Panc1 (cell line): Measurements from ENCODE around the gene DLG2.
A peak's percentile ranks its signal among the peaks of the same experiment; 100 is the strongest.

Source experiments
- POLR2AphosphoS5 ChIP-seq: IDR thresholded peaks from 2 replicates; pipeline ENCODE4 v1.6.1; 2012; ENCODE audit warnings: mild to moderate bottlenecking, low read depth, low read length, moderate library complexity
- SIN3A ChIP-seq: IDR thresholded peaks from 2 replicates; pipeline ENCODE4 v1.6.1; 2012; ENCODE audit warnings: low read depth, mild to moderate bottlenecking, low read length, moderate library complexity, borderline replicate concordance; ENCODE audit not compliant: insufficient read depth
- TCF7L2 ChIP-seq: IDR thresholded peaks from 2 replicates; pipeline ENCODE4 v1.6.1; 2011; ENCODE audit warnings: mild to moderate bottlenecking, low read depth, low read length, inconsistent platforms
- TF ChIP-seq, protein P1 (sequence below): fragments of 450-650 bp; IDR thresholded peaks from 2 replicates; pipeline ENCODE4 v1.5.1; 2017; ENCODE audit warnings: mild to moderate bottlenecking
- TF ChIP-seq, protein P2 (sequence below), 2 experiments: IDR thresholded peaks; 2 replicates each; pipeline ENCODE4 v1.6.1; 2011 to 2012; ENCODE audit warnings: low read depth in 2 of 2, control low read depth in 1 of 2, low read length in 1 of 2, mild to moderate bottlenecking in 1 of 2, moderate library complexity in 1 of 2; ENCODE audit not compliant: insufficient read depth in 1 of 2

DNA sequence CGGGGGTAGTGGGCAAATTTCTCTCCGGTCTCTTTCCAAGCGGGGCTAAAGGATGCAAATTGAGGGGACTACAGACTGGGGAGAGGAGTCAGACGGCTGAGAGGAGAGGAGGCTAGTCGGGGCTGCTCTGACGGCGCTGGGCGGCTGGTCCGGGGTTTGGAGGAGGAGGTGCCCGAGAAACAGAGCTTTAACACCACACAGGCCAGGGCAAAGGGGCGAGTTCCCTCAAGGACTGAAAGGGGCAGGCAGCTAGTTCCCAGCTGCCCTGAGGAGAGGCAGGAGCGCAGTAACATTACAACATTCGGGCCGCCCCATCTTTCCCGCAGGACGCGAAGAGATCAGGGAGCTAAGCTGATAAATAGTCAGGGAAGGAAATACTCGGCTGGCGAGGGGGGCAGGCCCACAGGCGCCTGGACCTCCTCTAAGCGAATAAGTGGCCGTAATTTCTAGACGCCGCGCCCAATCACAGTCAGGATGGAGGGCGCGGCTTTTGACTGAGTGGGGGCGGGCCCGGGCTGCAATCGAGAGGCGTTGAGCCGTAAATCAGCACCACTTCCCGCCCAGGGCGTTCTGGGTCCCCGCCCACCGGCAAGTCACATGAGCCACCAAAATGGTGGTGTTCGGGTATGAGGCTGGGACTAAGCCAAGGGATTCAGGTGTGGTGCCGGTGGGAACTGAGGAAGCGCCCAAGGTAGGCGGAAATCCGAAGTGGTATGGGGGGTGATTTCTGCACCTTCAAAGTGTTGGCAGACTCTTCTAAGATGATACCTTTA is 1.0 kb upstream of the DLG2 start, which contains the start of gene TMEM126B:
- TF ChIP-seq, protein P1, sequence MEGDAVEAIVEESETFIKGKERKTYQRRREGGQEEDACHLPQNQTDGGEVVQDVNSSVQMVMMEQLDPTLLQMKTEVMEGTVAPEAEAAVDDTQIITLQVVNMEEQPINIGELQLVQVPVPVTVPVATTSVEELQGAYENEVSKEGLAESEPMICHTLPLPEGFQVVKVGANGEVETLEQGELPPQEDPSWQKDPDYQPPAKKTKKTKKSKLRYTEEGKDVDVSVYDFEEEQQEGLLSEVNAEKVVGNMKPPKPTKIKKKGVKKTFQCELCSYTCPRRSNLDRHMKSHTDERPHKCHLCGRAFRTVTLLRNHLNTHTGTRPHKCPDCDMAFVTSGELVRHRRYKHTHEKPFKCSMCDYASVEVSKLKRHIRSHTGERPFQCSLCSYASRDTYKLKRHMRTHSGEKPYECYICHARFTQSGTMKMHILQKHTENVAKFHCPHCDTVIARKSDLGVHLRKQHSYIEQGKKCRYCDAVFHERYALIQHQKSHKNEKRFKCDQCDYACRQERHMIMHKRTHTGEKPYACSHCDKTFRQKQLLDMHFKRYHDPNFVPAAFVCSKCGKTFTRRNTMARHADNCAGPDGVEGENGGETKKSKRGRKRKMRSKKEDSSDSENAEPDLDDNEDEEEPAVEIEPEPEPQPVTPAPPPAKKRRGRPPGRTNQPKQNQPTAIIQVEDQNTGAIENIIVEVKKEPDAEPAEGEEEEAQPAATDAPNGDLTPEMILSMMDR, result no peak
- TF ChIP-seq POLR2AphosphoS5, result peak; percentile 94
- TF ChIP-seq TCF7L2, result peak; percentile 31; the same call in 1 of the 2 replicates
- TF ChIP-seq SIN3A, result peak; percentile 82
- TF ChIP-seq, protein P2, sequence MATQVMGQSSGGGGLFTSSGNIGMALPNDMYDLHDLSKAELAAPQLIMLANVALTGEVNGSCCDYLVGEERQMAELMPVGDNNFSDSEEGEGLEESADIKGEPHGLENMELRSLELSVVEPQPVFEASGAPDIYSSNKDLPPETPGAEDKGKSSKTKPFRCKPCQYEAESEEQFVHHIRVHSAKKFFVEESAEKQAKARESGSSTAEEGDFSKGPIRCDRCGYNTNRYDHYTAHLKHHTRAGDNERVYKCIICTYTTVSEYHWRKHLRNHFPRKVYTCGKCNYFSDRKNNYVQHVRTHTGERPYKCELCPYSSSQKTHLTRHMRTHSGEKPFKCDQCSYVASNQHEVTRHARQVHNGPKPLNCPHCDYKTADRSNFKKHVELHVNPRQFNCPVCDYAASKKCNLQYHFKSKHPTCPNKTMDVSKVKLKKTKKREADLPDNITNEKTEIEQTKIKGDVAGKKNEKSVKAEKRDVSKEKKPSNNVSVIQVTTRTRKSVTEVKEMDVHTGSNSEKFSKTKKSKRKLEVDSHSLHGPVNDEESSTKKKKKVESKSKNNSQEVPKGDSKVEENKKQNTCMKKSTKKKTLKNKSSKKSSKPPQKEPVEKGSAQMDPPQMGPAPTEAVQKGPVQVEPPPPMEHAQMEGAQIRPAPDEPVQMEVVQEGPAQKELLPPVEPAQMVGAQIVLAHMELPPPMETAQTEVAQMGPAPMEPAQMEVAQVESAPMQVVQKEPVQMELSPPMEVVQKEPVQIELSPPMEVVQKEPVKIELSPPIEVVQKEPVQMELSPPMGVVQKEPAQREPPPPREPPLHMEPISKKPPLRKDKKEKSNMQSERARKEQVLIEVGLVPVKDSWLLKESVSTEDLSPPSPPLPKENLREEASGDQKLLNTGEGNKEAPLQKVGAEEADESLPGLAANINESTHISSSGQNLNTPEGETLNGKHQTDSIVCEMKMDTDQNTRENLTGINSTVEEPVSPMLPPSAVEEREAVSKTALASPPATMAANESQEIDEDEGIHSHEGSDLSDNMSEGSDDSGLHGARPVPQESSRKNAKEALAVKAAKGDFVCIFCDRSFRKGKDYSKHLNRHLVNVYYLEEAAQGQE (IDR thresholded peaks at IDR 0.05; ENCODE audit: insufficient read depth in 1 of 2, low read depth in 2 of 2, low read length in 1 of 2), result no peak
